Thyroid gland (tissue), 4 donors: Measurements from ENCODE around the gene LEUTX. TPM values are rescaled to one million over a fixed set of nuclear protein-coding genes. Genes with fewer than 3 reads are reported as not detected.

Experiments used
- DNase-seq, 2 donors: peaks; one replicate each; pipeline ENCODE4 v3.0.0-alpha.2; 2019
- H3K27ac ChIP-seq, 3 donors: fragments of 200-600 bp; sonication (generic); 1 replicate in 2 of 3; 2 replicates in 1 of 3; pipeline ENCODE4 v1.5.1; 2016 to 2019; ENCODE audit warnings: mild to moderate bottlenecking in 1 of 3, moderate library complexity in 1 of 3
- H3K27me3 ChIP-seq: fragments of 200-600 bp; sonication (generic); one replicate; pipeline ENCODE4 v1.5.1; 2019
- H3K36me3 ChIP-seq, 2 donors: fragments of 200-600 bp; sonication (generic); one replicate each; pipeline ENCODE4 v1.5.1; 2016 to 2019
- H3K4me1 ChIP-seq, 2 donors: fragments of 200-600 bp; sonication (generic); one replicate each; pipeline ENCODE4 v1.5.1; 2017 to 2019
- H3K4me3 ChIP-seq, 3 donors: fragments of 200-600 bp; sonication (generic); replicated peaks in 1 of 3; 1 replicate in 2 of 3; 2 replicates in 1 of 3; pipeline ENCODE4 v1.5.1; 2016; ENCODE audit warnings: mild to moderate bottlenecking in 1 of 3
- H3K9me3 ChIP-seq: fragments of 200-600 bp; sonication (generic); one replicate; pipeline ENCODE4 v1.5.1; 2017
- POLR2A ChIP-seq, 2 donors: fragments of 450-650 bp; IDR thresholded peaks; one replicate each; pipeline ENCODE4 v1.6.1; 2017; ENCODE audit warnings: antibody characterized with exemption in 2 of 2, mild to moderate bottlenecking in 2 of 2, moderate library complexity in 1 of 2
- WGBS, 2 donors: methylation state at CpG; one replicate each; pipeline ENCODE4 v1.1.5; 2017; 5-methylcytosine and 5-hydroxymethylcytosine counted together
- intact Hi-C: fragments of 100-400 bp; cut with DNase I; formaldehyde crosslinking; loops from one replicate; pipeline ENCODE4 v1.15.1; 2023
- total RNA-seq, 4 donors: library from RNA; depleted of rRNA; stranded (reverse); fragments of >200 nt; gene quantifications; one replicate each; pipeline ENCODE4 v1.2.3, GENCODE V29; 2016
- TF ChIP-seq, protein P1 (sequence below), 6 experiments: fragments of 200-600 bp in 3 of 6; fragments of 450-650 bp in 3 of 6; sonication (generic) in 3 of 6; IDR thresholded peaks; one replicate each; pipeline ENCODE4 v1.5.1; 2016 to 2019; ENCODE audit warnings: antibody characterized with exemption in 6 of 6, mild to moderate bottlenecking in 2 of 6, inconsistent platforms in 1 of 6, moderate library complexity in 1 of 6

Gene LEUTX
- total RNA-seq, 4 donors from 2014 or later, result not detected

DNA sequence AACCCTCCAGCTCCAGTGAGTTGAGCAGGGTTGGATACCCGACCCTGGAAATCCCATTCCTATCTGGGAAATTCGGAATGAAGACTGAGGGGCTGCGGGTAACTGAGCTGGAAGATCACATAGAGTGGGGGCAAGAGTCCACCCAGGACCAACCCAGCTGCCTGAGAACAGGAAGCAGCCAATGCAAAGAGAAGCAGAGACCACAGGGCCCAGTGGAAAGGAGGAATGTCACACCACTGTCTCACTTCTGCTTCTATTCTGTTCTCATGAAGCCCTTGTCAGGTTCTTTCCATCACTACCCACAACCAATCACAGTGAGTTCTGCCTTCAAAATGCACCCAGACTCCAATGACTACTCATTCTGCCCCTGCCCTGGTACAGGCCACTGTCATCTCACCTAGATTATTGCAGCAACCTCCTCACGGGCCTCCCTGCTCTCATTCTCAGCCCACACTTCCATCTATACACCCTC, 40.0 kb downstream of the LEUTX start:
- Histone ChIP-seq H3K27ac (no peak overlapping the region), H3K36me3 (no peaks in the 10 kb centered on the region), H3K4me3 (no peak overlapping the region), H3K4me1 (peaks cover 2% of the 10 kb centered on the region in 2 donors), H3K27me3 (no peaks in the 10 kb centered on the region), H3K9me3 (no peaks in the 10 kb centered on the region)
- 82 to 92% methylated on average over 4 of the region's 4 CpGs for WGBS, 2 donors
- no peak for TF ChIP-seq POLR2A (IDR thresholded peaks at IDR 0.05)
- TF ChIP-seq, protein P1, sequence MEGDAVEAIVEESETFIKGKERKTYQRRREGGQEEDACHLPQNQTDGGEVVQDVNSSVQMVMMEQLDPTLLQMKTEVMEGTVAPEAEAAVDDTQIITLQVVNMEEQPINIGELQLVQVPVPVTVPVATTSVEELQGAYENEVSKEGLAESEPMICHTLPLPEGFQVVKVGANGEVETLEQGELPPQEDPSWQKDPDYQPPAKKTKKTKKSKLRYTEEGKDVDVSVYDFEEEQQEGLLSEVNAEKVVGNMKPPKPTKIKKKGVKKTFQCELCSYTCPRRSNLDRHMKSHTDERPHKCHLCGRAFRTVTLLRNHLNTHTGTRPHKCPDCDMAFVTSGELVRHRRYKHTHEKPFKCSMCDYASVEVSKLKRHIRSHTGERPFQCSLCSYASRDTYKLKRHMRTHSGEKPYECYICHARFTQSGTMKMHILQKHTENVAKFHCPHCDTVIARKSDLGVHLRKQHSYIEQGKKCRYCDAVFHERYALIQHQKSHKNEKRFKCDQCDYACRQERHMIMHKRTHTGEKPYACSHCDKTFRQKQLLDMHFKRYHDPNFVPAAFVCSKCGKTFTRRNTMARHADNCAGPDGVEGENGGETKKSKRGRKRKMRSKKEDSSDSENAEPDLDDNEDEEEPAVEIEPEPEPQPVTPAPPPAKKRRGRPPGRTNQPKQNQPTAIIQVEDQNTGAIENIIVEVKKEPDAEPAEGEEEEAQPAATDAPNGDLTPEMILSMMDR (IDR thresholded peaks at IDR 0.05), result no peak
- DNase-seq, result no peak
- intact Hi-C loops, result no loop called here

DNA sequence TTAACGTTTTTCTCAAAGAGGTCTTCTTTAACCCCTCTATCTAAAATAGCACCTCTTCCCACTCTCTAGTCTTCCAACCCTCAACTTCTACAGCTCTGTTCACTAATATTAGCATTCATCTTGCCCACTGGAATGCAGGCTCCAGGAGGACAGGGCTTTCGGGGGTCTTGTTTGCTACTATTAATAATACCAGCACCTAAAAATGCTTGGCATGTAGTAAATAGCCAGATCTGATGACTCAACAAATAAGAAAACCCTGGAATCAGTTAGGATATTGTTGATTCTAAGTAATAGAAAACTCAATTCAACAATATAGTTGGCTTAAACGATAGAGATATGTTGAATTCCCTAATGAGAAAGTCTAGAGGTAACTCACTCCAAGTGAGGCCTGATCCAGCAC, 41.1 kb downstream of the LEUTX start:
- no peaks in the 10 kb centered on the region for H3K9me3 ChIP-seq
- peaks cover 5% of the 10 kb centered on the region in 2 donors for H3K4me1 ChIP-seq
- 85 to 90% methylated on average over 3 of the region's 3 CpGs for WGBS, 2 donors
- no peak overlapping the region for H3K4me3 ChIP-seq
- intact Hi-C loops, result no loop called here
- no peak overlapping the region for H3K27ac ChIP-seq
- TF ChIP-seq POLR2A (IDR thresholded peaks at IDR 0.05), result no peak
- TF ChIP-seq, protein P1 (IDR thresholded peaks at IDR 0.05), result no peak
- no peaks in the 10 kb centered on the region for H3K27me3 ChIP-seq
- no peaks in the 10 kb centered on the region for H3K36me3 ChIP-seq
- no peak for DNase-seq

DNA sequence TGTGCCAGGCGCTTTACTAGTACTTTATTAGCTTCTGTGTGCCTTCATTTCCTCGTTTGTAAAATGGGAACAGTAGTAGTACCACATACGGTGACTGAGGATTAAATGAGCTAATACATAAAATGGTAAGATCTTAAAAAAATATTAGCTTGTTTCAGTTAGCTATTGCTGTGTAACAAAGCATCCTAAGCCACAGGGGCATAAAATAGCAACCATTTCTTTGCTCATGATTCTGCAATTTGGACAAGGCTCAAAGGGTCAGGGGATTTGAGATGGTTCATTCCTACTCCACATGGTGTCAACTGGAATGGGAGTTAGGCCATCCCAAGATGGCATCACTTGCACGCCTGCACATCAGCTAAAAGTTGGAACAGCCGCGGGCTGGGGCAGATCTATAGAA, 42.0 kb downstream of the LEUTX start:
- WGBS, 2 donors, result 93 to 94% methylated on average over 6 of the region's 6 CpGs

DNA sequence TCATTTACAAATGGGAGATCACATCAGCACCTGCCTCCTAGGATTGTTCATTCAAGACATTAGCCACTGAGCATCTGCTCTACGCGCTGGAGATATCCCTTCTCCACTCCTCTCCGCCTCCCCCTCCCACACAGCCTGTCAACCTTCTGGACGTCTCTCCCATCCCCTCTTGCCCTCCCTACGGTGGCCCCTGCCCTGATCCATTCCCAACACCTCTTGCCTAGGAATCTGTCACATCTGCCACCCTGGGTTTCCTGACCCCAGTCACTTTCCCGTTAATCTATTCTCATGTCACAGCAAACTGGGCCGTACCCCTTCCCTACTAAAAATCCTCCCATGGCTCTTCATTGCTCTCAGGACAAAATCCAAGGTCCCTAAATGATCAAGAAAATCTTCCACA, 45.0 kb downstream of the LEUTX start:
- Histone ChIP-seq H3K9me3 (no peaks in the 10 kb centered on the region), H3K4me1 (peaks cover 5 to 7% of the 10 kb centered on the region in 2 donors), H3K27me3 (no peaks in the 10 kb centered on the region), H3K27ac (no peak overlapping the region), H3K4me3 (peak overlapping the region in 2 of 3 donors; percentile 22 to 40), H3K36me3 (peaks cover 33% of the 10 kb centered on the region in 2 donors)
- intact Hi-C loops, result no loop called here
- no peak for DNase-seq
- TF ChIP-seq, protein P1 (IDR thresholded peaks at IDR 0.05), result no peak
- no peak for TF ChIP-seq POLR2A (IDR thresholded peaks at IDR 0.05)
- 28 to 30% methylated on average over 7 of the region's 7 CpGs for WGBS, 2 donors

More for the DNA sequence above, 42.0 kb downstream of the LEUTX start:
- intact Hi-C loops, result no loop called here
- TF ChIP-seq POLR2A (IDR thresholded peaks at IDR 0.05), result no peak
- TF ChIP-seq, protein P1 (IDR thresholded peaks at IDR 0.05), result no peak
- Histone ChIP-seq H3K4me3 (no peak overlapping the region), H3K36me3 (peaks cover 3 to 6% of the 10 kb centered on the region in 2 donors), H3K9me3 (no peaks in the 10 kb centered on the region), H3K4me1 (peaks cover 5 to 7% of the 10 kb centered on the region in 2 donors), H3K27me3 (no peaks in the 10 kb centered on the region), H3K27ac (no peak overlapping the region)
- DNase-seq, result no peak

DNA sequence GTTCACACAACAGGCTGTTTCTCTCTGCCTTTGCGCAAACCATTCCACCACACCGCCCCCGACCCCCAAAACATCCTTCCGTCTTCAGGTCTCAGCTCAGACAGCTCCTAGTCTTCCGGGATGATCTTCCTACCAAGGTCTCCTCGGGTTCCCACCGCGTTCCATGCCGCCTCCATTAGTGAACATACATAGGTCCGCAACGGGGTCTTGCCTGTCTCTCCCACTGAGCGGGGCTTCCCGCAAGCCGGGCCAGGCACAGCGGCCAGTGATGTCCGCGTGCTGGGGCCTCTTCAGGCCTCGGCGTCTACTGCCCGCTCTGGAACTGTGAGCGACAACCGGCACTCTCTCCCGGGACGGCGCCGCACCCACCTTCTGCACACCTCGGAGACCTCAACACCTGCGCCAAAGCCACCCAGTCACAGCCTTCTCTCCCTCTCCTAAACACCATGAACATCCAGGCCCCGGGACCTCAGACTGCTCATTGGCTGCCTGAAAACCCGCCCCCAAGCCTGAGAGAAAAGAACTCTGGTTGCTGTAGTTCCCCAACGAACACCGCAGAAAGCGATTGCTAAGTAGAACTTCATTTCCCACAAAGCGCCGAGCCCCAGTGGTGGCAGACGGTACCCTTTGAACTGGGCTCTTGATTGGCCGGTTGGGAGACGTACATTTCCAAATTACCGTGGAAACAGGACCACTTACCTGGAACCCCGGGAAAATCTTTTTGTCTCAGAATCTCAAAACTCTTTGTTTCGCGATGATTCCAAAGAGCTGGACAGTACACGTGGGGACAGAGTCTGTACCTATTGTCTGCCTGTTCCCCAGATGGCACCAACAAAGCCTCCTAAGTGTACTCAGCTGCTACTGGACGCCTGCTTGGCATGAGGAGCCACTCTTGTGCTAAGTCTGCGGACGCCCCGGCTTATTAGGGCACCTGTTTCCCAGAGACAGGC, 45.8 kb downstream of the LEUTX start:
- intact Hi-C loops, result no loop called here
- H3K27me3 ChIP-seq, result no peaks in the 10 kb centered on the region
- H3K4me3 ChIP-seq, result peak overlapping the region; percentile 5 to 40 (median 22)
- H3K4me1 ChIP-seq, result peaks cover 5 to 7% of the 10 kb centered on the region in 2 donors
- peak; percentile 89 to 91 for DNase-seq
- H3K36me3 ChIP-seq, result peaks cover 40 to 41% of the 10 kb centered on the region in 2 donors
- no peaks in the 10 kb centered on the region for H3K9me3 ChIP-seq
- TF ChIP-seq, protein P1 (IDR thresholded peaks at IDR 0.05), result peak in 2 of 6 experiments; percentile 12 to 39
- TF ChIP-seq POLR2A (IDR thresholded peaks at IDR 0.05), result peak in 1 of 2 donors; percentile 68
- H3K27ac ChIP-seq, result peak overlapping the region in 1 of 3 donors; percentile 18
- 14 to 15% methylated on average over 36 to 43 of the region's 47 CpGs for WGBS, 2 donors
